H1 (cell line): ENCODE results near the gene ATP11A. TPM values are rescaled to one million over a fixed set of nuclear protein-coding genes. Genes with fewer than 3 reads are reported as not detected.

ENCODE experiments used
- CHD7 ChIP-seq: fragments of 300-600 bp; sonication (generic); IDR thresholded peaks from 2 replicates; pipeline ENCODE4 v1.7.1; 2012; ENCODE audit warnings: low read length, moderate library complexity, mild to moderate bottlenecking, inconsistent platforms; ENCODE audit not compliant: insufficient replicate concordance
- FOSL1 ChIP-seq: IDR thresholded peaks from 2 replicates; pipeline ENCODE4 v1.6.1; 2011; ENCODE audit warnings: mild to moderate bottlenecking, low read depth, low read length, moderate library complexity; ENCODE audit not compliant: insufficient read depth
- MAX ChIP-seq: IDR thresholded peaks from 2 replicates; pipeline ENCODE4 v1.6.1; 2012; ENCODE audit warnings: inconsistent platforms
- NANOG ChIP-seq: IDR thresholded peaks from 2 replicates; pipeline ENCODE4 v1.6.1; 2011; ENCODE audit warnings: low read length, low read depth, mild to moderate bottlenecking, inconsistent platforms; ENCODE audit not compliant: insufficient read depth, poor library complexity, severe bottlenecking
- POU5F1 ChIP-seq: IDR thresholded peaks from 2 replicates; pipeline ENCODE4 v1.6.1; 2011; ENCODE audit warnings: low read depth, mild to moderate bottlenecking, low read length, moderate library complexity
- RAD21 ChIP-seq, 2 experiments: IDR thresholded peaks in 1 of 2; conservative IDR thresholded peaks in 1 of 2; 2 replicates each; pipeline ENCODE4 v1.6.1; 2011; ENCODE audit warnings: low read depth in 2 of 2, low read length in 2 of 2, improper control_type of control experiment in 1 of 2, inconsistent platforms in 1 of 2, mild to moderate bottlenecking in 1 of 2, moderate library complexity in 1 of 2
- RBBP5 ChIP-seq: IDR thresholded peaks from 2 replicates; pipeline ENCODE4 v1.7.1; 2012; ENCODE audit warnings: low read depth, mild to moderate bottlenecking, inconsistent platforms, low read length, moderate library complexity, borderline replicate concordance
- RNF2 ChIP-seq: fragments of 200-900, 300-1000 bp; sonication (generic); IDR thresholded peaks from 2 replicates; pipeline ENCODE4 v1.7.1; 2016; ENCODE audit warnings: borderline replicate concordance, low read depth, mild to moderate bottlenecking, antibody characterized with exemption, low read length; ENCODE audit not compliant: poor library complexity, severe bottlenecking; ENCODE audit errors: missing control alignments
- SP2 ChIP-seq: IDR thresholded peaks from 2 replicates; pipeline ENCODE4 v1.6.1; 2012; ENCODE audit warnings: mild to moderate bottlenecking, low read length, inconsistent platforms
- polyA plus RNA-seq, 7 experiments: library from polyadenylated mRNA; depleted of rRNA in 3 of 7; stranded (reverse) in 5 of 7; unstranded in 2 of 7; fragments of >200 nt in 5 of 7; fragments of 200-250 nt in 2 of 7; gene quantifications; 1 replicate in 5 of 7; 2 replicates in 1 of 7; 4 replicates in 1 of 7; pipeline versions ENCODE4 v1.2.1 to v1.2.3, GENCODE V29; 2011 to 2013; ENCODE audit warnings: missing spikeins in 2 of 7, mixed read lengths in 2 of 7
- total RNA-seq: library from RNA; stranded (reverse); fragmentation: NEBNext Ultra II Directional; extraction: Animal tissue kit (Norgen Biotek cat#: 25700); gene quantifications from 2 replicates; pipeline ENCODE4 v1.2.1, GENCODE V29; 2021

The ATP11A gene
- total and polyA plus RNA-seq, 2 of the 8 experiments (the other 6 are each of a cell fraction or from before 2014, with no cell fraction given) = 28.8 to 72.9 TPM

- no peak for TF ChIP-seq CHD7
- TF ChIP-seq FOSL1 = no peak
- no peak for TF ChIP-seq RNF2
- no peak for TF ChIP-seq MAX
- TF ChIP-seq POU5F1 = no peak
- no peak for TF ChIP-seq RAD21 (IDR thresholded peaks at IDR 0.05 in 1 of 2, conservative IDR thresholded peaks at IDR 0.05 in 1 of 2; ENCODE audit: low read depth in 2 of 2, low read length in 2 of 2)
- TF ChIP-seq RBBP5 = no peak
- TF ChIP-seq NANOG = no peak
- no peak for TF ChIP-seq SP2
Measured at GRCh38 chr13:112687836-112688559, 1.8 kb upstream of the ATP11A start (continued).
